ENCODE results near the gene CYTH4. TPM values are rescaled to one million over a fixed set of nuclear protein-coding genes. Genes with fewer than 3 reads are reported as not detected.

Gene CYTH4
- total and polyA plus RNA-seq, 5 experiments from 2014 or later = 48.9 to 193 (median 60.8) TPM

- peak overlapping the region; percentile 93 to 99 (median 98) for H3K27ac Mint-ChIP-seq
- no peaks in the 10 kb centered on the region for H3K9me3 Mint-ChIP-seq
- peaks cover 7 to 48% (median 18%) of the 10 kb centered on the region in 3 donors for H3K36me3 Mint-ChIP-seq
- H3K27me3 Mint-ChIP-seq = no peaks in the 10 kb centered on the region
- peak; percentile 63 to 69 for ATAC-seq
- peaks cover 49 to 85% (median 73%) of the 10 kb centered on the region in 4 donors for H3K4me1 Mint-ChIP-seq
- H3K4me3 Mint-ChIP-seq = peak overlapping the region; percentile 90 to 99 (median 94)
- POLR2A ChIA-PET = interaction anchor here (0.6 to 12.0 kb wide), 9 partner anchors 9 to 200 kb away, joined by 3 to 141 read pairs (median 7); partner anchors contain the start of gene RAC2
- DNase-seq = peak; percentile 39 to 73 (median 50)
Observed at GRCh38 chr22:37284805-37285355, 2.6 kb downstream of the CYTH4 start.

GRCh38 chr22:37285937-37286336 is 3.6 kb downstream of the CYTH4 start:
- H3K27ac Mint-ChIP-seq = peak overlapping the region; percentile 67 to 99 (median 92)

GRCh38 chr22:37287550-37287951 is 5.2 kb downstream of the CYTH4 start:
- POLR2A ChIA-PET = interaction anchor here (0.9 to 12.0 kb wide), 3 partner anchors 10 to 26 kb away, joined by 3 to 141 read pairs (median 118); no protein-coding TSS in a partner anchor
- Mint-ChIP-seq H3K36me3 (peaks cover 5 to 74% (median 39%) of the 10 kb centered on the region in 3 donors), H3K27ac (peak overlapping the region; percentile 47 to 98 (median 86)), H3K27me3 (no peaks in the 10 kb centered on the region), H3K9me3 (no peaks in the 10 kb centered on the region), H3K4me1 (peaks cover 53 to 87% (median 80%) of the 10 kb centered on the region in 4 donors), H3K4me3 (peak overlapping the region in 9 of 10 donors; percentile 28 to 94 (median 45))
- ATAC-seq = no peak
- no peak for DNase-seq

More at GRCh38 chr22:37285937-37286336, 3.6 kb downstream of the CYTH4 start:
- H3K27me3 Mint-ChIP-seq = no peaks in the 10 kb centered on the region
- H3K4me3 Mint-ChIP-seq = peak overlapping the region; percentile 36 to 99 (median 94)
- ATAC-seq = no peak
- POLR2A ChIA-PET = interaction anchor here (7.8 to 12.0 kb wide), 2 partner anchors 13 to 28 kb away, joined by 118 to 141 read pairs; no protein-coding TSS in a partner anchor
- peaks cover 7 to 58% (median 25%) of the 10 kb centered on the region in 3 donors for H3K36me3 Mint-ChIP-seq
- H3K9me3 Mint-ChIP-seq = no peaks in the 10 kb centered on the region
- peaks cover 52 to 86% (median 79%) of the 10 kb centered on the region in 4 donors for H3K4me1 Mint-ChIP-seq
- no peak for DNase-seq

- Mint-ChIP-seq H3K27ac (peak overlapping the region in 9 of 10 donors; percentile 13 to 89 (median 73)), H3K4me1 (peaks cover 53 to 91% (median 84%) of the 10 kb centered on the region in 4 donors), H3K36me3 (peaks cover 0 to 79% (median 40%) of the 10 kb centered on the region in 3 donors), H3K4me3 (peak overlapping the region in 1 of 10 donors; percentile 59), H3K9me3 (no peaks in the 10 kb centered on the region), H3K27me3 (no peaks in the 10 kb centered on the region)
- ATAC-seq = no peak
- POLR2A ChIA-PET = interaction anchor here (0.7 to 12.0 kb wide), 3 partner anchors 10 to 25 kb away, joined by 5 to 141 read pairs (median 118); no protein-coding TSS in a partner anchor
- no peak for DNase-seq
Observed at GRCh38 chr22:37288521-37288920, 6.2 kb downstream of the CYTH4 start.

- ATAC-seq (no peak), DNase-seq (no peak)
- H3K4me3 Mint-ChIP-seq = peak overlapping the region in 7 of 10 donors; percentile 16 to 62 (median 40)
- H3K4me1 Mint-ChIP-seq = peaks cover 56 to 92% (median 85%) of the 10 kb centered on the region in 4 donors
- H3K27ac Mint-ChIP-seq = peak overlapping the region in 9 of 10 donors; percentile 25 to 89 (median 77)
- POLR2A ChIA-PET = interaction anchor here (0.8 to 12.0 kb wide), 3 partner anchors 11 to 24 kb away, joined by 3 to 141 read pairs (median 13); no protein-coding TSS in a partner anchor
- no peaks in the 10 kb centered on the region for H3K9me3 Mint-ChIP-seq
- no peaks in the 10 kb centered on the region for H3K27me3 Mint-ChIP-seq
- H3K36me3 Mint-ChIP-seq = peaks cover 0 to 84% (median 38%) of the 10 kb centered on the region in 3 donors
Observed at GRCh38 chr22:37289156-37289735, 6.9 kb downstream of the CYTH4 start.

GRCh38 chr22:37290737-37291136 is 8.4 kb downstream of the CYTH4 start:
- DNase-seq (no peak), ATAC-seq (no peak)
- no peaks in the 10 kb centered on the region for H3K27me3 Mint-ChIP-seq
- H3K9me3 Mint-ChIP-seq = no peaks in the 10 kb centered on the region
- H3K36me3 Mint-ChIP-seq = peaks cover 0 to 91% (median 36%) of the 10 kb centered on the region in 3 donors
- POLR2A ChIA-PET = interaction anchor here (1.0 to 2.7 kb wide), 2 partner anchors 9 to 49 kb away, joined by 3 to 13 read pairs; no protein-coding TSS in a partner anchor
- peaks cover 54 to 92% (median 85%) of the 10 kb centered on the region in 4 donors for H3K4me1 Mint-ChIP-seq
- peak overlapping the region in 1 of 10 donors; percentile 15 for H3K4me3 Mint-ChIP-seq
- H3K27ac Mint-ChIP-seq = peak overlapping the region in 7 of 10 donors; percentile 47 to 84 (median 69)

DNA sequence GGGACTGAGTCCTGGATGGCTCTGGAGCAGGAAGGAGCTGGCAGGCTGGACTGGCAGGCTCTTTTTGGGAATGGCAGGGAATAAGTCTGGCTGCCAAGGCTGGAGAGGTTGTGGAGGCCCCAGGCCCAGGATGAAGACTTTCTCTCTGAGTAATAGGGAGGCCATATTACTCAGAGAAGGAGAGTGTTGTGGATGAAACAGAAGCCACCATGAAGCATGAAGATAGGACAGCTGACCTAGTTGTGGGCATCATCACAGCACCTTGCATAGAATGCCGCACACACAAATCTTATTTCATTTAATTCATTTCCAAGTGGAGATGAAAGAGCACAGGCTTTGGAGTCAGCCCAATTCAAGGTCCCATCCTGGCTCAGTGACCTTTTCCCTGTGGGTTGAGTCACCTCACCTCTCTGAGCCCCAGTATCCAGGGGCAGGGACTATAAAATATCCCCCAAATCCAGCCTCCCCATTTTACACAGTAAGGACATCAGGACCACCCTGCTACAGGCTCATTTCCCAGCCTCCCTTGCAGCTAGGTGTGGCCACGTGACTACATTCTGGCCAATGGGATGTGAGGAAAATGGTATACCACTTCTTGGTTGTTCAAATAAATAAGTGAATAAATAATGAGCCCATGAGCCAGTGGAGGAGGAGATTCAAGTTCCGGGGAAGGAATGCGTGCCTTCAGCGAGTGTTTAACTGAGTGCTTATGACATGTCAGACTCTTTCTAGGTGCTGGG is 9.4 kb downstream of the CYTH4 start:
- Mint-ChIP-seq H3K36me3 (peaks cover 0 to 90% (median 30%) of the 10 kb centered on the region in 3 donors), H3K9me3 (no peaks in the 10 kb centered on the region), H3K27me3 (no peaks in the 10 kb centered on the region), H3K27ac (peak overlapping the region in 8 of 10 donors; percentile 46 to 87 (median 68)), H3K4me3 (peak overlapping the region in 1 of 10 donors; percentile 8), H3K4me1 (peaks cover 44 to 88% (median 79%) of the 10 kb centered on the region in 4 donors)
- ATAC-seq (no peak), DNase-seq (no peak)
- POLR2A ChIA-PET = interaction anchor here (1.0 to 2.7 kb wide), 2 partner anchors 8 to 50 kb away, joined by 3 to 13 read pairs; no protein-coding TSS in a partner anchor

DNA sequence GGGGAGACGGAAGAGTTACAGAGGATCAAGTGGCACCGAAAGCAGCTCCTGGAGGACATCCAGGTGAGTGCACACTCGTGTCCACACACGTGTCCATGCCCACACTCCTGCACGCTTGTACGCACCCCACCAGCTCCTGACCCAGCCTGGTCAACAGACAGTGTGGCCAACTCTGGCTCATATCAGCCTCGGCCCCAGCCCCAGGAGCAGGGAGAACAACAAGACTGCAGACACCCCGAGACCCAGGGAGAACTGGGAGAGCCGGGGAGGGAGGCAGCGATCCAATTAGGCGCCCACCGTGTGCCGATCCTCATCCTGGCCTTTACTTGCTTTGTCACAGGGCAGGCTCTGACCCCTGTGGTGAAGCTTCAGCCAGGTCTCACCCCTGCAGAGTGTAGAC is 10.3 kb downstream of the CYTH4 start:
- Mint-ChIP-seq H3K9me3 (no peaks in the 10 kb centered on the region), H3K4me3 (no peak overlapping the region), H3K27ac (peak overlapping the region in 9 of 10 donors; percentile 27 to 87 (median 83)), H3K36me3 (peaks cover 0 to 90% (median 33%) of the 10 kb centered on the region in 3 donors), H3K4me1 (peaks cover 36 to 88% (median 79%) of the 10 kb centered on the region in 4 donors), H3K27me3 (no peaks in the 10 kb centered on the region)
- DNase-seq (no peak), ATAC-seq (no peak)
- POLR2A ChIA-PET = interaction anchor here (0.7 kb wide), 1 partner anchor 48 kb away, joined by 3 read pairs; no protein-coding TSS in a partner anchor

- no peak for ATAC-seq
- Mint-ChIP-seq H3K4me3 (peak overlapping the region in 3 of 10 donors; percentile 4 to 36 (median 15)), H3K27me3 (no peaks in the 10 kb centered on the region), H3K36me3 (peaks cover 0 to 90% (median 35%) of the 10 kb centered on the region in 3 donors), H3K27ac (peak overlapping the region in 9 of 10 donors; percentile 49 to 87 (median 77)), H3K4me1 (peaks cover 36 to 89% (median 80%) of the 10 kb centered on the region in 4 donors), H3K9me3 (no peaks in the 10 kb centered on the region)
- POLR2A ChIA-PET = interaction anchor here (0.7 kb wide), 1 partner anchor 48 kb away, joined by 3 read pairs; no protein-coding TSS in a partner anchor
- no peak for DNase-seq
Observed at GRCh38 chr22:37293172-37293571, 10.9 kb downstream of the CYTH4 start.

- Mint-ChIP-seq H3K27ac (peak overlapping the region; percentile 78 to 89 (median 83)), H3K4me3 (peak overlapping the region in 1 of 10 donors; percentile 40), H3K9me3 (no peaks in the 10 kb centered on the region), H3K4me1 (peaks cover 35 to 89% (median 78%) of the 10 kb centered on the region in 4 donors), H3K36me3 (peaks cover 0 to 86% (median 34%) of the 10 kb centered on the region in 3 donors), H3K27me3 (no peaks in the 10 kb centered on the region)
- DNase-seq = no peak
- POLR2A ChIA-PET = interaction anchor here (9.0 kb wide), 1 partner anchor 10 kb away, joined by 118 read pairs; the partner anchor contains the start of gene CYTH4
- ATAC-seq = no peak
Observed at GRCh38 chr22:37294747-37295146, 12.4 kb downstream of the CYTH4 start.

GRCh38 chr22:37295213-37295886 is 13.0 kb downstream of the CYTH4 start:
- H3K27me3 Mint-ChIP-seq = no peaks in the 10 kb centered on the region
- H3K27ac Mint-ChIP-seq = peak overlapping the region; percentile 74 to 89 (median 80)
- DNase-seq (no peak), ATAC-seq (peak in 1 of 2 donors; percentile 37)
- H3K9me3 Mint-ChIP-seq = no peaks in the 10 kb centered on the region
- peak overlapping the region in 3 of 10 donors; percentile 38 to 40 (median 40) for H3K4me3 Mint-ChIP-seq
- H3K4me1 Mint-ChIP-seq = peaks cover 34 to 88% (median 79%) of the 10 kb centered on the region in 4 donors
- POLR2A ChIA-PET = interaction anchor here (0.8 to 9.0 kb wide), 3 partner anchors 10 to 16 kb away, joined by 3 to 118 read pairs (median 3); partner anchors contain the start of gene CYTH4
- H3K36me3 Mint-ChIP-seq = peaks cover 0 to 85% (median 29%) of the 10 kb centered on the region in 3 donors
